GM19239 (cell line): ENCODE measurements around the gene TMEM170B.

Experiments used
- DNase-seq: peaks from one replicate; pipeline ENCODE4 v3.0.0; 2011; ENCODE audit warnings: low spot score; ENCODE audit not compliant: insufficient read length
- FAIRE-seq: peaks from 2 replicates; lab custom pipeline; 2011; peaks lifted over from hg19 to GRCh38; lab: Jason Lieb, UNC

TMEM170B gene

DNA sequence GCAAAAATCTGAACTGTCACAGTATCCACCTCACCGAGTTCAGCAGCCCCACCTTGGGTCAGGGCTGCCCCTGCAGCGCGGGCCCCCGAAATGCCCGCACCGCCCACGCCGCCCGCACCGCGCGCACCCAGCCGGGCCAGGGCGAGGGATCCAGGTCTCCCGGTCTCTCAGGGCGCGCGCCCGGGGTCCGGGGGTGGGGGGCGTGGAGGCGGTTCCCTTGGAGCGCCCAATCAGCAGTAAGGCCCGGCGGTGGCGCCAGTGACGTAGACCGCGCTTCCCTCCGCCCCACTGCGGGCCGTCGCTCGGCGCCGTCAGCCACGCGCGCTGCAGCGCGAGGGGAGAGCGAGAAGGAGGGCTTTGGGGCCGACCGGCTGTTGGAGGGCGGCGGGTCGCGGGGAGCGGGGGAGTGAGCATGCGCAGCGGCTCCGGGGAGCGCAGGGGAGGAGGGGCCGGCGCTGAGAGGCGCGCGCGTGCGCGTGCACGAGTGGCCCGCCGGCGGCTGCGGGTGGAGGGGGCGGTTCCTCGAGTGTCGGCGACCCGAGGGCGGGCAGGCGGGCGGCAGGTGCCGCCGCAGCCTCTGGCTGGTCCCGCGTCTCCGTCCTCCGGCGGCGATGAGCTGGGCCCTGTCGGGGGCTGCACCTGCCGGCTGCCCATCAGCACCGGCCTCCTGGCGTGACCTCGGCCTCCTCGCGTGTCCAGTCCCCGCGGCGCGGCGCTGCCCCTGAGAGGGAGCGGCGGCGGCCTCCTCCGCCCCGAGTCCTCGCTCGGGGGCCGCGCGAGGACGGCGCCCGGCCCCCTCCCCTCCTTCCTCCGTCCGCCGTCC, at the start of gene TMEM170B:
Gene TMEM170B (plus strand): TSS at position 521 of the 823 bp plus-strand sequence. CDS start 529 bp downstream, outside the sequence.
- FAIRE-seq: peak; percentile 97
- peak; percentile 90 for DNase-seq

GRCh38 chr6:11490996-11491395, 46.6 kb upstream of the TMEM170B start:
- no peak for DNase-seq
- no peak for FAIRE-seq

DNA sequence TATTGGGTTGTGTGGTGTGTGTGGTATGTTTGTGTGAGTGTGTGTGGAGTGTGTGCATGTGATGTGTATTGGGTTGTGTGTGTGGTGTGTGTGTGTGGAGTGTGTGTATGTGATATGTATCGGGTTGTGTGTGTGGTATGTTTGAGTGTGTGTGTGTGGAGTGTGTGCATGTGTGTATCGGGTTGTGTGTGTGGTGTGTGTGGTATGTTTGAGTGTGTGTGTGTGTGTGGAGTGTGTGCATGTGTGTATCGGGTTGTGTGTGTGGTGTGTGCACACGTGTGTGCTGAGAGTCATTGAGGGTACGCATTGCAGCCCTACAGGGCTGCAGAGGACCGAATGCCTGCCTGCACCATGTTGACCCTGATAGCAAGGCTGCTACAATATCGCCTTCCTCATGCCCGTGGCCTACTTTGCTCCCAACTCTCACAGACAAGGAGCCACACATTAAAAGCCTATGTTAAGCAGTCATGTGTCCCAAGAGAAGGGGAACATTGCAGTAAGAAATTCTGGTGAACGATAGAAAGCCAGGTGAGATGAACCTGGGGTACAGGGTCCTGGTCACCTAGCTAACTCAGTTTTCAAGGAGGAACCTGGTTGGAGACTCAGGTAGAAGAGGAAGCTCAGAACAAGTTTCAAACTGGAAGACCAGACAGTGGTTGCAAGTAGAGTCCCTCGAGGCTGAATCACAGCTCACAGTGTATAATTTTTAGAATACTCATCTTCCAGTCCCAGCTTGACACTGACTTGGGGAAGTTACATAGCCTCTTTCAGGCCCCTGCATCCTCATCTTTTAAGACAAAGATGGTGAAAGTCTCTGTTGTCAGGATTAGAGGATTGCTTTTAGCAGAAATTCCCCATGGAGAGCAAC, 45.7 kb upstream of the TMEM170B start:
- FAIRE-seq: no peak
- no peak for DNase-seq

DNA sequence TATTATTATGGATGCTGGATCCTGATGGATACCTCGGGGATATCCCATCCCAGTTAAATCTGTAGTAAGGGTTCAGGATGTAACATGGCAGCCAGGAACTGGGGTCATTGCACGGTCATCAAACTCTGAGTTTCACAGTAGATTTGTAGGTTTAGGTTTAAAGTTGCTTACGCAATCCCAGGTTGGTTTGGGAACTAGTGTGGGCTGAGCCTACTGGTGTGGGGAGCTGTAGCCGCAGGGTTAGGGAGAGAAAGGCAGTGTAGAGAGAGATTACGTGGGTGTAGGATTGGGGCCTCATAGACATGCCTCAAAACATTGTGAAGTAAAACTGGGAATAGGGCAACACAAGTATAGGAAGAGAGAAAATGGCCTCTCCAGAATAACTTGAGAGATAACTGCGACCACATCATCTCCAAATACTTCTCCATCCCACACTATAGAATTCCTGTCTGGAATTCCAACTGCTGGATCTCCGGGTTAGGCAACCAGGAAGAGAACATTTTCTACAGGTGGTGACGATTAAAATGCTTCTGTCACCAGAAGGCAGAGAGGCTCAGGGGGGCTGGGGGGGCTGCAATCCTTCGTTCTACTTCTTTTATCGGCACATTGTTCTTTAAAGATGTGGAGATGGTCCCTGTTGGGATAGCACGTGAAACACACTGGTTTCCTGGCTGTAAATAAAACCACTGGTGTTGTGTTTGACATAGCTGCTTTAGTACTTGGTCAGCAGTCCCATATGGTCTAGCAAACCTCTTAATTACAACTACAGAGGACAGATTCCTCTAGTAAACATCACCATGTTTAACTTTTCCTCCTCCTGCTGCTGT, 44.9 kb upstream of the TMEM170B start:
- DNase-seq (no peak), FAIRE-seq (peak; percentile 66)

DNA sequence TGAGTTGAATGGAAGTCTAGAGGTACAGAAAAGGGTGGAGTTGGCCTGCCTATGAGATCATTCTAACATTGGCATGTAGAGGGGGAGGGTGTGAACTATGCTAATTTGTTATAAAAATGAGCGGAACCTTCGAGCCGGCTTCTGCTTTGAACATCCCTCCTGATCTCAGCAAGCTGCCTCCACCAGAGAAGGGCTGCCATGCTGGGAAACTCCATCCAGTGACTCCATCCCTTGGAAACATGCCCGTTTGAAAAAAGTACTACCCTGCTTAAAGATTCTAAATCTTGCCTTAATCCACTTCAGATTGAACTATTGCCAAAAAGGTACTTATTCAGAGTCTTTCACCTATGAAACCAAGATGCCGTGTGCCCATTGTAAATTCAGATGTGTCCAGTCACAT, 43.6 kb upstream of the TMEM170B start:
- DNase-seq (no peak), FAIRE-seq (no peak)

DNA sequence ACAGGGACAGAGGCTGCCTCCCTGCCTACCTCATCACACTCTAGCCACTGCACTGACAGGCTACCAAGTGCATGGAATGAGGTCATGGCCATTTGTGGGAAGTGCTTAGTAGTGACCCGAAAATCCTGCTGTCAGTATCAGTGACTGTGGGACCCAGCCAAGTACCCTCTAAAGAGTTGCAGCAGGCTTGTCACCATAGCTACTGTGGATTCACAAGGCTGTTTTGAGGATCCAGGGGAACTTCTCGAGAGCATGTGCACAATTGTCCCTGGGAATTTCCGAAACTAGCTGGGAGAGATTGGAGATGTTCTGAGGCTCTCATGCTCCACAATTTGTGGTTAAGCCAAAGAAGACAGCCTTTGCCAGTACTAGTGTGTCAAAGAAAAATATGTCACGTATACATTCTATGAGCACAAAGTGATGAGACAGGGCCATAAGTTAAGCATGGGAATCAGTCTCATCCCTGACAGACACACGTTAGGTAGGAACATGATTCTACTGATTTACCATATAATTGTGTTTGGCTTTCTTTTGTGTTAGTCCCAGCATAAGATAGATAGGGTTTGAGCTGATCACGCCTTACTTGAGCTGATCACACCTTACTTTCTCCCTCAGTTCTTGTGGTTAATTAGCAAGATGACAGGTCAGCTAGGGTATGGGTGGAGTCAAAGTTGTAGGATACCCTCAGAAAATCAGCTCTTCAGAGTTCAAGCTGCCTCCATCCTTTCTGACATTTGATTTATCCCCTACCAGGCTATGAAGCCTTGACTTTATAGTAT, 42.6 kb upstream of the TMEM170B start:
- no peak for DNase-seq
- FAIRE-seq: peak; percentile 62

- no peak for DNase-seq
- FAIRE-seq: no peak
Observed at GRCh38 chr6:11495565-11496145, 41.9 kb upstream of the TMEM170B start.

GRCh38 chr6:11496152-11497060, 41.1 kb upstream of the TMEM170B start:
- DNase-seq: peak; percentile 43
- FAIRE-seq: peak; percentile 88

DNA sequence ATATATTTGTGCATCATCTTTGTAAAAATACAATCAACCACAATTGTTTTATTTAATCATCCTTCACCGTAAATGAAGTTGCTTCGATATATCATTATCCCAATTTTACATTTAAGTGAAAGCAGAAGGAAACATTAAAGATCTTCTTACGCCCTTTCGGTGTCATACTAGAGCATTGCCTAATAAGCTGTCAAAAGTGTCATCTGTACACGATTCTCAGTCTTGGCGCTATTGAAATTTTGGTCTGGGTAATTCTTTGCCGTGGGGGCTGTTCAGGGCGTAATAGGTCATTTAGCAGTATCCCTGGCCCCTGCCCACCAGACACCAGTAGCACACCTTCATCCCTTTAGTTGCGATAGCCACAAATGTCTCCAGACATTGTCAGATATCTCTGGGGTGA, 40.4 kb upstream of the TMEM170B start:
- FAIRE-seq: no peak
- DNase-seq: no peak

- DNase-seq (no peak), FAIRE-seq (no peak)
Observed at GRCh38 chr6:11497881-11498280, 39.7 kb upstream of the TMEM170B start.

GRCh38 chr6:11500008-11500407, 37.5 kb upstream of the TMEM170B start:
- FAIRE-seq: no peak

DNA sequence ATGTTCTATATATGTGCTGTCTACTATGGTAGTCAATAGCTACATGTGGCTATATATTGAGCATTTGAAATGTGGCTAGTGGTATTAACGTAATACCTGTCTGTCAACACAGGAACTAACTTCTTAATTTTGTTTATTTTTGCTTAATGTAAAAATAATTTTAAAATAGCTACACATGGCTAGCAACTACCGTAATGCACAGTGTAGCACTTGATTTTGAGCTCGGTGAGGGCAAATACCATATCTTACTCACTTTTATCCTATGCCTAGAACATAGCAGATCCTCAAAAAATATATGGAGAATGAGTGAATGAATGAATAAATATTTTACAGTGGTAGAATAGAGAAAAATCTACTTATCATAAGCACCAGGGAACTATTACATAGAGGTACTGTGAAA, 28.1 kb upstream of the TMEM170B start:
- FAIRE-seq: no peak
- DNase-seq: no peak

More at GRCh38 chr6:11500008-11500407, 37.5 kb upstream of the TMEM170B start:
- DNase-seq: no peak

DNA sequence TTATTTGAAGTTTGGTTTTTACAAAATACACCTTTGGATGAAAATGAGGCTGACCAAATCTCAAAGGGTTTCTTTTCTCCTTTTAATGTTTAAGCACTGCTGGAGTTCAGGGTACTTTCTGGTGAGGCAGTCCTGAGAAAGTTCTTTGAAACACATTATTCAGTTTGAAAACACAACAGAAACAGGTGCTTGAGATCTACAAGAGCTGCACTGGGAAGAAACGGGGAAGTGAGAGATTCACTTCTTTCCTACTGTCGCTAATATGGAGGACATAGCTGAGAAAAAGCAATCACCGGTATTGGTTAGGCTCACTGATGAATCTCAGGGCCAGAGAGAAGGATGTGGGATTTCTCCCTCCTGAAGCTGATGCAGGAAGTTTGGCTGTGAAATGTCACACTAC, 22.9 kb upstream of the TMEM170B start:
- FAIRE-seq: peak; percentile 98
- no peak for DNase-seq

GRCh38 chr6:11515763-11516162, 21.8 kb upstream of the TMEM170B start:
- DNase-seq (no peak), FAIRE-seq (peak; percentile 68)

GRCh38 chr6:11522812-11523605, 14.5 kb upstream of the TMEM170B start:
- FAIRE-seq (no peak), DNase-seq (no peak)

GRCh38 chr6:11525468-11526155, 11.9 kb upstream of the TMEM170B start:
- FAIRE-seq: peak; percentile 33
- no peak for DNase-seq

- no peak for FAIRE-seq
- no peak for DNase-seq
Observed at GRCh38 chr6:11526156-11526505, 11.4 kb upstream of the TMEM170B start.
